Stomach (tissue), 9 donors: Measurements from ENCODE around the gene TMEM59L. TPM values are rescaled to one million over a fixed set of nuclear protein-coding genes. Genes with fewer than 3 reads are reported as not detected.

Experiments used
- DNase-seq, 2 donors: peaks; one replicate each; pipeline versions ENCODE4 v3.0.0 to v3.0.0-alpha.2; 2013 to 2019
- H3K27ac ChIP-seq, 5 donors: fragments of 200-600 bp in 4 of 5; sonication (generic) in 4 of 5; one replicate each; pipeline ENCODE4 v1.5.1; 2013 to 2019; ENCODE audit warnings: mild to moderate bottlenecking in 1 of 5, moderate library complexity in 1 of 5
- H3K27me3 ChIP-seq, 3 donors: fragments of 200-600 bp; sonication (generic); one replicate each; pipeline ENCODE4 v1.5.1; 2017 to 2019; ENCODE audit warnings: mixed run types in 1 of 3
- H3K36me3 ChIP-seq, 4 donors: fragments of 200-600 bp; sonication (generic); 1 replicate in 3 of 4; 2 replicates in 1 of 4; pipeline ENCODE4 v1.5.1; 2016 to 2019
- H3K4me1 ChIP-seq, 4 donors: fragments of 200-600 bp; sonication (generic); one replicate each; pipeline ENCODE4 v1.5.1; 2016 to 2019
- H3K4me3 ChIP-seq, 4 donors: fragments of 200-600 bp; sonication (generic) in 3 of 4; one replicate each; pipeline ENCODE4 v1.5.1; 2016 to 2019; ENCODE audit warnings: mild to moderate bottlenecking in 1 of 4
- H3K9me3 ChIP-seq, 4 donors: fragments of 200-600 bp; sonication (generic); one replicate each; pipeline ENCODE4 v1.5.1; 2016 to 2019
- EP300 ChIP-seq: sonication (generic); formaldehyde crosslinking; IDR thresholded peaks from one replicate; pipeline ENCODE4 v1.6.1; 2017; ENCODE audit warnings: antibody characterized with exemption
- POLR2A ChIP-seq, 4 donors: fragments of 450-650 bp; IDR thresholded peaks; one replicate each; pipeline ENCODE4 v1.6.1; 2016; ENCODE audit warnings: antibody characterized with exemption in 4 of 4, control low read depth in 2 of 4, mild to moderate bottlenecking in 1 of 4, moderate library complexity in 1 of 4
- POLR2AphosphoS5 ChIP-seq, 3 donors: sonication (generic); formaldehyde crosslinking; IDR thresholded peaks; one replicate each; pipeline ENCODE4 v1.6.1; 2016; ENCODE audit warnings: antibody characterized with exemption in 3 of 3
- WGBS, 5 donors: extraction: QIAGEN DNeasy Blood & Tissue Kit in 3 of 5; methylation state at CpG; one replicate each; pipeline versions ENCODE4 v1.1.5 to v1.1.7; 2013 to 2018; 5-methylcytosine and 5-hydroxymethylcytosine counted together
- intact Hi-C: fragments of 100-400 bp; cut with DNase I; formaldehyde crosslinking; loops from one replicate; pipeline ENCODE4 v1.15.1; 2023; ENCODE audit warnings: low total_unique reads
- polyA plus RNA-seq, 3 donors: library from polyadenylated mRNA; stranded (reverse); fragments of 200-250 nt; gene quantifications; one replicate each; pipeline ENCODE4 v1.2.3, GENCODE V29; 2013
- total RNA-seq, 5 donors: library from RNA; depleted of rRNA; stranded (reverse); fragments of >200 nt; gene quantifications; one replicate each; pipeline versions ENCODE4 v1.1.0 to v1.2.3, GENCODE V29; 2014 to 2016
- TF ChIP-seq, protein P1 (sequence below), 7 experiments: fragments of 450-650 bp in 4 of 7; fragments of 200-600 bp in 3 of 7; sonication (generic) in 3 of 7; IDR thresholded peaks; one replicate each; pipeline ENCODE4 v1.5.1; 2016 to 2019; ENCODE audit warnings: antibody characterized with exemption in 7 of 7, control low read depth in 2 of 7, mild to moderate bottlenecking in 1 of 7
- donor health status: healthy with polysubstance abuse.
- donor health status: Bipolar disorder and iron deficiency.
- donor health status: healthy.

TMEM59L gene
- total and polyA plus RNA-seq, 8 donors = 0.25 to 4.7 (median 2.8) TPM; not detected in 4

DNA sequence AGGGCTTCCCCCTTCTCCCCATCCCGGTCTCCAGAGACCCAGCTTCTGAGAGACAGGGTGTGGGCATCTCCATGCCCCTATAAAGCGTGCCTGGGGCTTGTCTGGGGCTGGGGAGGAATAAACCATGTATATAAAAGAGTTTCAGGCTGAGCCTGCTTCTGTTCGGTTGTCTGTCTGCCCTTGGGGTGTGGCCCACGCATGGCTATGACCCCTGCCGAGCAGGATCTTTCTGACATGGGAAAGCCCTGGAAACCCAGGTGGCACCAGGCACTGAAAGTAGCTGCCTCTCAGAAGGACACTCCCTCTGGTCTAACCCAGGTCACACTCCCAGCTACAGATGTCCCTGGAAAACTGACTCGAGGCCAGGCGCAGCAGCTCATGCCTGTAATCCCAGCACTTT, 8.2 kb downstream of the TMEM59L start:
- Histone ChIP-seq H3K27me3 (peaks cover 0 to 33% (median 2%) of the 10 kb centered on the region in 3 donors), H3K4me1 (no peaks in the 10 kb centered on the region), H3K4me3 (no peak overlapping the region), H3K27ac (no peak overlapping the region), H3K9me3 (no peaks in the 10 kb centered on the region), H3K36me3 (no peaks in the 10 kb centered on the region)
- intact Hi-C loops = no loop called here
- peak in 1 of 2 donors; percentile 38 for DNase-seq
- WGBS, 5 donors = 49 to 71% (median 56%) methylated on average over 7 of the region's 7 CpGs
- no peak for TF ChIP-seq POLR2AphosphoS5 (IDR thresholded peaks at IDR 0.05)
- TF ChIP-seq POLR2A (IDR thresholded peaks at IDR 0.05) = no peak
- TF ChIP-seq, protein P1, sequence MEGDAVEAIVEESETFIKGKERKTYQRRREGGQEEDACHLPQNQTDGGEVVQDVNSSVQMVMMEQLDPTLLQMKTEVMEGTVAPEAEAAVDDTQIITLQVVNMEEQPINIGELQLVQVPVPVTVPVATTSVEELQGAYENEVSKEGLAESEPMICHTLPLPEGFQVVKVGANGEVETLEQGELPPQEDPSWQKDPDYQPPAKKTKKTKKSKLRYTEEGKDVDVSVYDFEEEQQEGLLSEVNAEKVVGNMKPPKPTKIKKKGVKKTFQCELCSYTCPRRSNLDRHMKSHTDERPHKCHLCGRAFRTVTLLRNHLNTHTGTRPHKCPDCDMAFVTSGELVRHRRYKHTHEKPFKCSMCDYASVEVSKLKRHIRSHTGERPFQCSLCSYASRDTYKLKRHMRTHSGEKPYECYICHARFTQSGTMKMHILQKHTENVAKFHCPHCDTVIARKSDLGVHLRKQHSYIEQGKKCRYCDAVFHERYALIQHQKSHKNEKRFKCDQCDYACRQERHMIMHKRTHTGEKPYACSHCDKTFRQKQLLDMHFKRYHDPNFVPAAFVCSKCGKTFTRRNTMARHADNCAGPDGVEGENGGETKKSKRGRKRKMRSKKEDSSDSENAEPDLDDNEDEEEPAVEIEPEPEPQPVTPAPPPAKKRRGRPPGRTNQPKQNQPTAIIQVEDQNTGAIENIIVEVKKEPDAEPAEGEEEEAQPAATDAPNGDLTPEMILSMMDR (IDR thresholded peaks at IDR 0.05) = no peak
- TF ChIP-seq EP300 = no peak

DNA sequence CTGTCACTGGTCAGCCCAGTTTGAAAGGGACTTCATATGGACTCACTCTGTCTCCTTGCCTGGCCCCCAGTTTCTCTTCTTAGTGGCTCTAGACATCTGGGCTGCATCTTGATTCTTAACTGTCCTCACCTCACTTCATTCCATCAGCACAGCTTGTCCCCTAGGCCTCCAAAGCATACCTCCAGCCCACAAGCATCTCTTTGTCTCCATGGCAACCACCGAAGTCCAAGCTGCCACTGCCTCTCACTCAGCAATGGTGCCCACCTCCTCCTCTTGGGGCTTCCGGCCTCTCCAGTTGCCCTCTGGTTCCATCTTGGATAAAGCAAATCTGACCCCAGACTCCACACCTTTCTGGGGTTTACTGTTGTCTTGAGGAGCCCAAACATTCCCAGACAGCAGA, 14.2 kb downstream of the TMEM59L start:
- no peaks in the 10 kb centered on the region for H3K9me3 ChIP-seq
- no peaks in the 10 kb centered on the region for H3K4me1 ChIP-seq
- H3K27ac ChIP-seq = no peak overlapping the region
- no peak overlapping the region for H3K4me3 ChIP-seq
- intact Hi-C loops = no loop called here
- no peaks in the 10 kb centered on the region for H3K36me3 ChIP-seq
- no peak for DNase-seq
- H3K27me3 ChIP-seq = no peaks in the 10 kb centered on the region
- TF ChIP-seq EP300 = no peak
- TF ChIP-seq, protein P1 (IDR thresholded peaks at IDR 0.05) = no peak
- WGBS, 5 donors = 56 to 63% (median 62%) methylated on average over 2 of the region's 2 CpGs

DNA sequence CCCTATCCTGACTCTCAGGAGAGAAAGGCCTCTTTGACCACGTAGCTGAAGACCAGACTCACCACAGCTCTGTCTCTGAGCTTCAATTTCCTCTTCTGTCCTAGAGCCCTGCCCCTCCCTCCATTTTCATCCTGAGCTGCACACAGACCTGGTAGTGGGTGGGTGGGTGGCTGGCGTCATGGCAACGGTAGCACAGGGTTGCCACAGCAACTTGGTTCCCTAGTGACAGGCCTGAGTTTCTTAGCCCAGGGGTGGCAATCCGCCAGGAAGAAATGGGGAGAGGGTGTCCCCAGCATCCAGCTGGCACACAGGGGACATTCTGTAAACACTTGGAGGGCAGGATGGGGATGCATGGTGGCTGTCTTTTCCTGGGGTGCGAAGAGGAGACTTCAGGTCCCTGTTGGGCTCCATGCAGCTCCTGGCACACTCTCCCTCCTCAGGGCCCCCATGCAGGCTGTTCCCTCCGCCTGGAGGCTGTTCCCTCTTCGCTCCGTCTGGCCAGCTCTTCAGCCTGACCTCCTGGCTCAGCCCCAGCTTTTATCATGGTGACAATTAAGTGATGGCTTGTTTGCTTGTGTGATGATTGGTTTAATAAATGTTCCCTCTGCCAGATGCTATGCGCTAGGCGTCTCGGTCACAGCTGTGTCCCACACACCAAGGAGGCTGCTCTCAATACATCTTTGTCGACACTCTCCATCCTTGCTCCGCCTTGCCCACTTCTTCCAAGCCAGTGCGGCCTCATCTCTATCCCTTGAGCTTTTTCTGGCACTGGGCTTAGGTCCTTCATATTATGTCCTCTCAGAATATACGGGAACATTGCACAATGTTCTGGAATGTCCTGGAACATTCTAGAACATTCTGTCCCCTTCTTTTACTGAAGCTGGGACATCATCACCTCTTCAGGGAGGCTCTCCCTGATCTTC, 16.8 kb downstream of the TMEM59L start:
- H3K36me3 ChIP-seq = no peaks in the 10 kb centered on the region
- H3K4me1 ChIP-seq = peaks cover 0 to under 1% (median 0%) of the 10 kb centered on the region in 4 donors
- no peak overlapping the region for H3K4me3 ChIP-seq
- intact Hi-C loops = no loop called here
- no peak for DNase-seq
- WGBS, 5 donors = 61 to 74% (median 69%) methylated on average over 15 of the region's 15 CpGs
- no peaks in the 10 kb centered on the region for H3K27me3 ChIP-seq
- H3K9me3 ChIP-seq = no peaks in the 10 kb centered on the region
- TF ChIP-seq POLR2AphosphoS5 (IDR thresholded peaks at IDR 0.05) = peak; percentile 56 to 84 (median 61)
- no peak for TF ChIP-seq POLR2A (IDR thresholded peaks at IDR 0.05)
- peak; percentile 95 for TF ChIP-seq EP300
- TF ChIP-seq, protein P1 (IDR thresholded peaks at IDR 0.05) = no peak
- peak overlapping the region in 1 of 5 donors; percentile 32 for H3K27ac ChIP-seq

DNA sequence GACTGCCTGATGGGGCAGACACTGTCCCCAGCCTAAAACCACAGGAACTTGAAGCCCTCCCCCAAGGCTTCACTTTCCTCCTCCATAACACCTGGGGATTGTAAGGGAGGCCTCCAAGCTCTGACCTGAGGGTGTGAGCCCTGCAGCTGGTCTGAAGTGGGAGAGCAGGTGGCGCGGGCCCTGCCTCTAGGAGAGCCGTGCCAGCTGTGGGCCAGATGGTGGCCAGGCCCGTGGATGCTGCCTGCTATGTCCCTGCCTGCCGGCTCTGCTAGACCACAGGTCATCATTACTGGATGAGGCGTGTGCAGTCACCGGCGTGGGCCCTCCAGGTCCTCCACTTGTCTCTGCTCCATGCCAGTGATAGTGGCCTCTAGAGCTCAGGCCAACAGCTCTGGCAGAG, 20.7 kb downstream of the TMEM59L start:
- H3K9me3 ChIP-seq = no peaks in the 10 kb centered on the region
- TF ChIP-seq, protein P1 (IDR thresholded peaks at IDR 0.05) = no peak
- no peak for TF ChIP-seq POLR2A (IDR thresholded peaks at IDR 0.05)
- TF ChIP-seq EP300 = no peak
- TF ChIP-seq POLR2AphosphoS5 (IDR thresholded peaks at IDR 0.05) = no peak
- intact Hi-C loops = no loop called here
- 68 to 93% (median 72%) methylated on average over 5 to 8 of the region's 8 CpGs for WGBS, 5 donors
- H3K36me3 ChIP-seq = no peaks in the 10 kb centered on the region
- H3K27me3 ChIP-seq = no peaks in the 10 kb centered on the region
- peaks cover 23 to 37% (median 31%) of the 10 kb centered on the region in 4 donors for H3K4me1 ChIP-seq
- DNase-seq = no peak
- H3K27ac ChIP-seq = no peak overlapping the region
- no peak overlapping the region for H3K4me3 ChIP-seq
